CD4-positive, CD25-positive, alpha-beta regulatory T cell (primary cell): ENCODE results near the gene ARPC5L. TPM values are rescaled to one million over a fixed set of nuclear protein-coding genes. Genes with fewer than 3 reads are reported as not detected.

Experiments
- ATAC-seq, 2 donors: fragments of 150-1000 bp; cut with Tn5 transposase; one replicate each; pipeline ENCODE4 v1.10.0; 2021; ENCODE audit warnings: low read depth in 2 of 2, moderate number of reproducible peaks in 2 of 2, moderate library complexity in 1 of 2
- DNase-seq, 3 donors: peaks; one replicate each; pipeline versions ENCODE4 v3.0.0 to v3.0.0-alpha.2; 2012 to 2022; ENCODE audit warnings: mixed read lengths in 1 of 3
- H3K27ac ChIP-seq: one replicate; pipeline ENCODE4 v1.7.0; 2013; ENCODE audit warnings: mild to moderate bottlenecking, low read length; ENCODE audit not compliant: insufficient read depth, poor library complexity, severe bottlenecking
- H3K27me3 ChIP-seq: one replicate; pipeline ENCODE4 v1.7.0; 2013; ENCODE audit warnings: low read length; ENCODE audit not compliant: control insufficient read depth, insufficient read depth
- H3K36me3 ChIP-seq: one replicate; pipeline ENCODE4 v1.7.0; 2013; ENCODE audit warnings: mild to moderate bottlenecking, low read length, moderate library complexity; ENCODE audit not compliant: control insufficient read depth, insufficient read depth
- H3K4me1 ChIP-seq: 2 replicates; pipeline ENCODE4 v1.7.0; 2013; ENCODE audit warnings: mild to moderate bottlenecking, low read length; ENCODE audit not compliant: insufficient read depth, control insufficient read depth, poor library complexity, severe bottlenecking
- H3K4me3 ChIP-seq: one replicate; pipeline ENCODE4 v1.7.0; 2013; ENCODE audit warnings: low read depth, mild to moderate bottlenecking, low read length, moderate library complexity
- H3K9me3 ChIP-seq, 2 experiments: 1 replicate in 1 of 2; 2 replicates in 1 of 2; pipeline ENCODE4 v1.7.0; 2013; ENCODE audit warnings: low read length in 2 of 2, mild to moderate bottlenecking in 1 of 2, moderate library complexity in 1 of 2; ENCODE audit not compliant: control insufficient read depth in 2 of 2
- H3K27ac Mint-ChIP-seq, 3 donors: one replicate each; pipeline ENCODE4 v1.8.0; 2020 to 2022; ENCODE audit warnings: mild to moderate bottlenecking in 3 of 3, mixed read lengths in 3 of 3, moderate library complexity in 2 of 3
- H3K27me3 Mint-ChIP-seq: one replicate; pipeline ENCODE4 v1.8.0; 2022; ENCODE audit warnings: mild to moderate bottlenecking, mixed read lengths
- H3K36me3 Mint-ChIP-seq: one replicate; pipeline ENCODE4 v1.8.0; 2020; ENCODE audit warnings: mixed read lengths
- H3K4me1 Mint-ChIP-seq, 4 donors: one replicate each; pipeline ENCODE4 v1.8.0; 2020 to 2022; ENCODE audit warnings: mixed read lengths in 4 of 4, mild to moderate bottlenecking in 1 of 4
- H3K4me3 Mint-ChIP-seq, 4 donors: one replicate each; pipeline ENCODE4 v1.8.0; 2020 to 2022; ENCODE audit warnings: mild to moderate bottlenecking in 4 of 4, mixed read lengths in 4 of 4, moderate library complexity in 3 of 4
- H3K9me3 Mint-ChIP-seq, 7 donors: one replicate each; pipeline ENCODE4 v1.8.0; 2020 to 2022; ENCODE audit warnings: mixed read lengths in 7 of 7, mild to moderate bottlenecking in 3 of 7, moderate library complexity in 2 of 7
- polyA plus RNA-seq, 4 donors: library from polyadenylated mRNA; unstranded; fragments of 300-500 nt; fragmentation: Illumina TruSeq; gene quantifications; one replicate each; pipeline ENCODE4 v1.2.3, GENCODE V29; 2021
- total RNA-seq: library from RNA; stranded (reverse); gene quantifications from one replicate; pipeline ENCODE4 v1.2.3, GENCODE V29; 2022

Gene ARPC5L
- total and polyA plus RNA-seq, 5 donors from 2014 or later, result 48.6 to 63.7 (median 60.7) TPM

DNA sequence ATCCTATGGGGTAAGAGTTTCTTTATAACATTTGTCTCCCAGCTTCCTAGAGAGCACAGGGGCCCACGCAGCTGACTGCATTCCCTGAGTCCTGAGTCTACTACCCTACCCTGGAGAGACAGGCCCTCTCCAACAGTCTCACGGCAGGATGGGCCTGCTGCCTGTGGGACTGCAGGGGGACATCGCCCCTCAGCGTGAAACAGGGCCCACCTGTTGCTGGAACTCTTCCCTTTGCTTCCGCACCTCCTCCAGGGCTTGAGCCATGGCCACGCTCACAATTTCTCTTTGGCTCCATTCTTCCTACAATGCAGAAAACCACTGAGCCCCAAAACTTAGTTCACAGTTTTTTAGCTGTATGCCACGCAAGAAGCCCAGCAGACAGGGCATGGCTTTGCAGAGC is 28.2 kb downstream of the ARPC5L start:
- H3K4me3 Mint-ChIP-seq, result no peak overlapping the region
- H3K4me3 ChIP-seq, result no peak overlapping the region
- H3K4me1 ChIP-seq, result no peaks in the 10 kb centered on the region
- no peaks in the 10 kb centered on the region for H3K27me3 ChIP-seq
- H3K27me3 Mint-ChIP-seq, result no peaks in the 10 kb centered on the region
- peaks cover 72% of the 10 kb centered on the region for H3K36me3 ChIP-seq
- no peaks in the 10 kb centered on the region for H3K9me3 ChIP-seq
- ATAC-seq, result no peak
- H3K9me3 Mint-ChIP-seq, result peaks cover 0 to 2% (median 0%) of the 10 kb centered on the region in 7 donors
- no peak overlapping the region for H3K27ac ChIP-seq
- peaks cover 7 to 10% (median 7%) of the 10 kb centered on the region in 4 donors for H3K4me1 Mint-ChIP-seq
- H3K27ac Mint-ChIP-seq, result no peak overlapping the region
- no peak for DNase-seq
- H3K36me3 Mint-ChIP-seq, result peaks cover 48% of the 10 kb centered on the region

- H3K4me3 ChIP-seq, result no peak overlapping the region
- no peaks in the 10 kb centered on the region for H3K27me3 Mint-ChIP-seq
- peaks cover 48% of the 10 kb centered on the region for H3K36me3 Mint-ChIP-seq
- H3K27me3 ChIP-seq, result no peaks in the 10 kb centered on the region
- H3K4me1 Mint-ChIP-seq, result peaks cover 7 to 18% (median 11%) of the 10 kb centered on the region in 4 donors
- H3K36me3 ChIP-seq, result peaks cover 65% of the 10 kb centered on the region
- peak overlapping the region; percentile 26 to 60 (median 56) for H3K27ac Mint-ChIP-seq
- no peak overlapping the region for H3K27ac ChIP-seq
- H3K4me1 ChIP-seq, result no peaks in the 10 kb centered on the region
- DNase-seq, result no peak
- H3K9me3 ChIP-seq, result no peaks in the 10 kb centered on the region
- no peak for ATAC-seq
- peaks cover 0 to 2% (median 0%) of the 10 kb centered on the region in 7 donors for H3K9me3 Mint-ChIP-seq
- H3K4me3 Mint-ChIP-seq, result no peak overlapping the region
Observed at GRCh38 chr9:124894035-124894740, 32.3 kb downstream of the ARPC5L start.

DNA sequence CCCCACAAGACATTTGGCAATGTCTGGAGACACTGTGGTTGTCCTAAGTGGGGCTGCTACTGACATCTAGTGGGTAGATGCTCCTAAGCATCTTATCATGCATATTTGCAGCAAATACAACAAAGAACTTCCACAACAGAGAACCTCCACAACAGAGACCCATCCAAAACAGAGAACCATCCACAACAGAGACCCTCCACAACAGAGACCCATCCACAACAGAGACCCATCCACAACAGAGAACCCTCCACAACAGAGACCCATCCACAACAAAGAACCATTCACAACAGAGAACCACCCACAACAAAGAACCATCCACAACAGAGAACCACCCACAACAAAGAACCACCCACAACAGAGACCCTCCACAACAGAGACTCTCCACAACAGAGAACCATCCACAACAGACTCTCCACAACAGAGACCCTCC is 32.8 kb downstream of the ARPC5L start:
- Histone ChIP-seq H3K27ac (no peak overlapping the region), H3K9me3 (no peaks in the 10 kb centered on the region), H3K4me1 (no peaks in the 10 kb centered on the region), H3K36me3 (peaks cover 63% of the 10 kb centered on the region), H3K4me3 (no peak overlapping the region), H3K27me3 (no peaks in the 10 kb centered on the region)
- ATAC-seq (peak; percentile 74 to 77), DNase-seq (peak; percentile 15 to 74 (median 53))
- Mint-ChIP-seq H3K9me3 (peaks cover 0 to 2% (median 0%) of the 10 kb centered on the region in 7 donors), H3K27ac (peak overlapping the region; percentile 26 to 60 (median 56)), H3K4me3 (peak overlapping the region in 1 of 4 donors; percentile 6), H3K27me3 (no peaks in the 10 kb centered on the region), H3K36me3 (peaks cover 44% of the 10 kb centered on the region), H3K4me1 (peaks cover 7 to 18% (median 11%) of the 10 kb centered on the region in 4 donors)

GRCh38 chr9:124897570-124898460 is 35.9 kb downstream of the ARPC5L start:
- Histone ChIP-seq H3K4me3 (no peak overlapping the region), H3K36me3 (peaks cover 49% of the 10 kb centered on the region), H3K27me3 (no peaks in the 10 kb centered on the region), H3K27ac (no peak overlapping the region), H3K9me3 (no peaks in the 10 kb centered on the region), H3K4me1 (no peaks in the 10 kb centered on the region)
- Mint-ChIP-seq H3K4me3 (no peak overlapping the region), H3K27ac (no peak overlapping the region), H3K4me1 (peaks cover 7 to 18% (median 11%) of the 10 kb centered on the region in 4 donors), H3K27me3 (no peaks in the 10 kb centered on the region), H3K9me3 (peaks cover 0 to 2% (median 0%) of the 10 kb centered on the region in 7 donors), H3K36me3 (peaks cover 43% of the 10 kb centered on the region)
- DNase-seq (no peak), ATAC-seq (no peak)

GRCh38 chr9:124899845-124900244 is 37.9 kb downstream of the ARPC5L start:
- H3K27me3 Mint-ChIP-seq, result no peaks in the 10 kb centered on the region
- peaks cover 0 to under 1% (median 0%) of the 10 kb centered on the region in 7 donors for H3K9me3 Mint-ChIP-seq
- Histone ChIP-seq H3K27ac (no peak overlapping the region), H3K36me3 (peaks cover 46% of the 10 kb centered on the region), H3K27me3 (no peaks in the 10 kb centered on the region), H3K4me3 (no peak overlapping the region), H3K9me3 (no peaks in the 10 kb centered on the region), H3K4me1 (no peaks in the 10 kb centered on the region)
- H3K36me3 Mint-ChIP-seq, result peaks cover 45% of the 10 kb centered on the region
- H3K4me3 Mint-ChIP-seq, result no peak overlapping the region
- H3K4me1 Mint-ChIP-seq, result peaks cover 2 to 13% (median 5%) of the 10 kb centered on the region in 4 donors
- H3K27ac Mint-ChIP-seq, result no peak overlapping the region
- ATAC-seq (no peak), DNase-seq (no peak)

DNA sequence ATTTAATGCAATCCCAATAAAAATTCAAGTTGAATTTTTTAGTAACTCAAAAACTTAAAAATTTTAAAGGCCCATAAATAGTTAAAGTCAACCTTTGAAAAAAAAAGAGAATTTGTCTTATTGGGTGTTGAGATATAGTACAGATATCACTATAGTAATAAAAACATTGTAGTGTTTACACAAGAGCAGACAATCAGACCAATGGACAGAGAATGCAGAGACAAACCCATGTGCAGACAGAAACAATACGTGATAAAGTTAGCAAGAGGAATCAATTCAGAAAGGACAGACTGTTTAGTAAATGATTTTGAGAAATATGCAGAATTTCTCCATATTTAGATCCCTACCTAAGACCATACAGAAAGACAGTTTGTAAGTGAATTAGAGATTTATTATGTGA is 45.0 kb downstream of the ARPC5L start:
- no peak overlapping the region for H3K27ac ChIP-seq
- no peaks in the 10 kb centered on the region for H3K4me1 ChIP-seq
- Mint-ChIP-seq H3K9me3 (no peaks in the 10 kb centered on the region), H3K27ac (peak overlapping the region in 1 of 3 donors; percentile 20), H3K27me3 (no peaks in the 10 kb centered on the region), H3K4me3 (no peak overlapping the region), H3K4me1 (peaks cover 0 to 10% (median 2%) of the 10 kb centered on the region in 4 donors), H3K36me3 (peaks cover 44% of the 10 kb centered on the region)
- H3K4me3 ChIP-seq, result no peak overlapping the region
- H3K27me3 ChIP-seq, result no peaks in the 10 kb centered on the region
- ATAC-seq (no peak), DNase-seq (no peak)
- no peaks in the 10 kb centered on the region for H3K9me3 ChIP-seq
- peaks cover 40% of the 10 kb centered on the region for H3K36me3 ChIP-seq

- no peak overlapping the region for H3K4me3 ChIP-seq
- H3K36me3 ChIP-seq, result peaks cover 43% of the 10 kb centered on the region
- no peaks in the 10 kb centered on the region for H3K27me3 ChIP-seq
- H3K4me1 ChIP-seq, result no peaks in the 10 kb centered on the region
- Mint-ChIP-seq H3K4me3 (no peak overlapping the region), H3K27ac (peak overlapping the region; percentile 11 to 89 (median 74)), H3K4me1 (peaks cover 0 to 11% (median 2%) of the 10 kb centered on the region in 4 donors), H3K27me3 (no peaks in the 10 kb centered on the region), H3K36me3 (peaks cover 45% of the 10 kb centered on the region), H3K9me3 (no peaks in the 10 kb centered on the region)
- no peak overlapping the region for H3K27ac ChIP-seq
- DNase-seq, result no peak
- no peak for ATAC-seq
- no peaks in the 10 kb centered on the region for H3K9me3 ChIP-seq
Observed at GRCh38 chr9:124908098-124908497, 46.2 kb downstream of the ARPC5L start.
